HUES6 (cell line): ENCODE results near the gene PCSK5.

Experiments
- H3K27ac ChIP-seq: 2 replicates; pipeline ENCODE4 v1.7.0; 2013; ENCODE audit warnings: low read depth, mild to moderate bottlenecking, low read length, inconsistent platforms
- H3K27me3 ChIP-seq: 2 replicates; pipeline ENCODE4 v1.6.1; 2013; ENCODE audit warnings: low read length; ENCODE audit not compliant: control insufficient read depth, insufficient read depth
- H3K36me3 ChIP-seq: 2 replicates; pipeline ENCODE4 v1.6.1; 2013; ENCODE audit warnings: low read length; ENCODE audit not compliant: control insufficient read depth, insufficient read depth
- H3K4me1 ChIP-seq: 2 replicates; pipeline ENCODE4 v1.6.1; 2013; ENCODE audit warnings: low read length; ENCODE audit not compliant: control insufficient read depth, insufficient read depth
- H3K4me3 ChIP-seq: 2 replicates; pipeline ENCODE4 v1.5.1; 2013; ENCODE audit warnings: low read depth, low read length
- H3K9ac ChIP-seq: one replicate; pipeline ENCODE4 v1.6.1; 2013; ENCODE audit warnings: mild to moderate bottlenecking, low read length
- H3K9me3 ChIP-seq: 2 replicates; pipeline ENCODE4 v1.6.1; 2013; ENCODE audit warnings: low read depth, low read length; ENCODE audit not compliant: control insufficient read depth, insufficient read depth

The PCSK5 gene

DNA sequence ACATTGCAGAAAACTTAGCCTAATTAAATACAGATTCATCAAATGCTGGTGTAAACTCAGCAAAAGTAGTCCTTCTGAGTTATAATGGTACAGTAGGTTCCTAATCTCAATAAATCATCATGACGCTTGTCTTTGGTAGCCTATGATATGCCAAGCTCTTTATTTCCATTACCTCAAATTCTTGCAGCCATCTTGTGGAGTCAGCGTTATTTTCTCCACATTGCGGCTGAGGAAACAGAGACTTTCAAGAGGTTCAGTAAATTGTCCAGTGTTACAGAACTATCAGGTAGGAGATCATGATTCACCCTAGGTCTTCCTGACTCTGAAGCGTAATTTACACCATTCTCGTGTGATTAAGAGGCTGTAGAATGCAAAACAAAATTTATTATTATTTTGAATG lies 237.2 kb downstream of the PCSK5 start:
- H3K36me3 ChIP-seq, result no peaks in the 10 kb centered on the region

GRCh38 chr9:76135902-76136301 lies 245.4 kb downstream of the PCSK5 start:
- Histone ChIP-seq H3K4me3 (no peak overlapping the region), H3K36me3 (no peaks in the 10 kb centered on the region)

More for the DNA sequence above, 237.2 kb downstream of the PCSK5 start:
- Histone ChIP-seq H3K9me3 (no peaks in the 10 kb centered on the region), H3K4me1 (no peaks in the 10 kb centered on the region), H3K27ac (no peak overlapping the region), H3K9ac (no peak overlapping the region), H3K27me3 (no peaks in the 10 kb centered on the region), H3K4me3 (no peak overlapping the region)

GRCh38 chr9:76136986-76137385 lies 246.5 kb downstream of the PCSK5 start:
- Histone ChIP-seq H3K9ac (no peak overlapping the region), H3K9me3 (no peaks in the 10 kb centered on the region), H3K27me3 (no peaks in the 10 kb centered on the region), H3K4me1 (peaks cover 13% of the 10 kb centered on the region), H3K36me3 (no peaks in the 10 kb centered on the region), H3K27ac (no peak overlapping the region), H3K4me3 (no peak overlapping the region)

More at GRCh38 chr9:76135902-76136301, 245.4 kb downstream of the PCSK5 start:
- no peaks in the 10 kb centered on the region for H3K27me3 ChIP-seq
- H3K27ac ChIP-seq, result no peak overlapping the region
- H3K9ac ChIP-seq, result no peak overlapping the region
- H3K9me3 ChIP-seq, result no peaks in the 10 kb centered on the region
- peaks cover 13% of the 10 kb centered on the region for H3K4me1 ChIP-seq

DNA sequence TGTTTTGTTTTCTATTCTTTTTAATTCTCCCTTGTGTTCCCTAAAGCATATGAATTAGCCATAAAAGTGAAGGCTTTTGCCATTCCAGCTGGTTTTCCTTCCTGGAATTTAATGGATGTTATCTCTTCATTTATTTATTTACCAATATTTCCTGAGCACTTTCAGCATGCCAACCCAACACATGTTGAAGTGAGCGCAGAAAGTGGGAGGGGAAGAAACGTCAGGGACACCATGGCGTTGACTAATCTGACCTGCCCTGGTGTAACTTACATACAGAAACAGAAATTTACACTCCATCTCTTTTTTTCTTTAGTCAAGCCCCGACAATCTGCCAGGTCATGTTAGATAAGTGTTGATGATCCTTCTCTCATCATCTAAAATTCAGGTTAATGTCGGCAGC lies 247.5 kb downstream of the PCSK5 start:
- H3K9me3 ChIP-seq, result no peaks in the 10 kb centered on the region
- no peak overlapping the region for H3K27ac ChIP-seq
- H3K9ac ChIP-seq, result no peak overlapping the region
- H3K36me3 ChIP-seq, result no peaks in the 10 kb centered on the region
- H3K4me3 ChIP-seq, result no peak overlapping the region
- H3K27me3 ChIP-seq, result no peaks in the 10 kb centered on the region
- H3K4me1 ChIP-seq, result peaks cover 13% of the 10 kb centered on the region

DNA sequence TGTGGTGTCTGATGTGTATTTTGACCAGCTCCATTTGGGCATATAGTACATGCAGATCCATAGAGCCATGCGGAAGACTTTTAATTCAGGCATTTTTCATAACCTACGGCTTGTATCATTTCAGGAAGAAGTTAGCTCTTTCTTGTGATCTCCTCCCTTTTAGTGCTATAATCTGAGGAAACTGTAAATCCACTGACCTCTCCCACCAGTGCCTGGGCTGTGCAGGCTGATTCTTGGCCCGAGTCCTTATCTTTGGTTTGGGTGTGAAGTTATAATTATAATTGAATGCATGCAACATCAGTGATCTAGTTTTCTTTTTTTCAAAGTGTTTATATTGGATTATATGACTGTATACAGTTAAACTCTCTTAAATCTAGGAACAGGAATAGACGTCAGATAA lies 247.9 kb downstream of the PCSK5 start:
- Histone ChIP-seq H3K27ac (no peak overlapping the region), H3K4me3 (no peak overlapping the region), H3K9ac (no peak overlapping the region), H3K9me3 (no peaks in the 10 kb centered on the region), H3K36me3 (no peaks in the 10 kb centered on the region), H3K27me3 (no peaks in the 10 kb centered on the region), H3K4me1 (peaks cover 13% of the 10 kb centered on the region)

GRCh38 chr9:76143834-76144233 lies 253.4 kb downstream of the PCSK5 start:
- no peak overlapping the region for H3K9ac ChIP-seq
- H3K27me3 ChIP-seq, result no peaks in the 10 kb centered on the region
- no peak overlapping the region for H3K27ac ChIP-seq
- no peaks in the 10 kb centered on the region for H3K4me1 ChIP-seq
- H3K4me3 ChIP-seq, result no peak overlapping the region
- no peaks in the 10 kb centered on the region for H3K36me3 ChIP-seq
- H3K9me3 ChIP-seq, result no peaks in the 10 kb centered on the region

DNA sequence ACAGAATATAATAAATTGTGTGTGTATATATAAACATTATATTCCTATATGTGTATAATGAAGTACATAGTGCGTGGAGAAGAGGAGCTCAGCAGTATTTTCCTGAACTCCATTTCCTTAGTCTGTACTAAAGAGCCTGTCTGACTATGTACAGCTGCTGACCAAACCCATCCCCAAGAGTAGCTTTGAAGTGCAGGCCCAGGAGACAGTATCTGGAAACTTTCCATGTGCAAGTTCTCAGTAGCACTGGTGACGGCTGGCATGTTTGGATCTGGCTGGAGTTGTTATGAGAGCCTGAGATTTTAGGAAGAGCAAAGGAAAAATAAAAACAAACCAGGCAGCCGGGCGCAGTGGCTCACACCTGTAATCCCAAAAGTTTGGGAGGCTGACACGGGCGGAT lies 259.5 kb downstream of the PCSK5 start:
- no peak overlapping the region for H3K4me3 ChIP-seq
- H3K9me3 ChIP-seq, result no peaks in the 10 kb centered on the region
- H3K36me3 ChIP-seq, result no peaks in the 10 kb centered on the region
- no peaks in the 10 kb centered on the region for H3K27me3 ChIP-seq
- H3K4me1 ChIP-seq, result peaks cover 5% of the 10 kb centered on the region; the same call in 1 of the 2 replicates
- H3K27ac ChIP-seq, result no peak overlapping the region
- no peak overlapping the region for H3K9ac ChIP-seq

GRCh38 chr9:76151267-76151666 lies 260.8 kb downstream of the PCSK5 start:
- peaks cover 5% of the 10 kb centered on the region; the same call in 1 of the 2 replicates for H3K4me1 ChIP-seq

DNA sequence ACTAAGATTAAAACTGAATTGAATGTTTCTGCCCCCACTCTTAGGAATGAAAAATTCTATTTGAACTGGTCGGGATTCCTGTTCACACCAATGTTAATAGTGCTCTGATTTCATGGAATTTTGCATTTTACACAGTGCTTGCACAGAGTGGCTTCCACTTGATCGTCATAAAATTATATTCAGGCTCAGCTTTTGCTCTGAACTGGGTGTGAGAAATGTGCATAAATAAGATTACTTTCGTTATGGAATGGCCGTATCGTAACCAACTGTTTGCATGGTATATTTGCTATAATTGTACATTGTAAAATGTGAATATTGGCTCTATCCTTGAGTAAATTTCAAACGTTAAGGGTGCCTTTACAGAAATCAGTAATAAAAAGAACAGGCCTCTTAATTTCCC lies 262.9 kb downstream of the PCSK5 start:
- H3K27ac ChIP-seq, result no peak overlapping the region
- no peak overlapping the region for H3K4me3 ChIP-seq
- no peaks in the 10 kb centered on the region for H3K27me3 ChIP-seq
- H3K9ac ChIP-seq, result no peak overlapping the region
- H3K36me3 ChIP-seq, result no peaks in the 10 kb centered on the region
- H3K9me3 ChIP-seq, result no peaks in the 10 kb centered on the region
- H3K4me1 ChIP-seq, result peaks cover 5% of the 10 kb centered on the region; the same call in 1 of the 2 replicates

More at GRCh38 chr9:76151267-76151666, 260.8 kb downstream of the PCSK5 start:
- Histone ChIP-seq H3K9ac (no peak overlapping the region), H3K27ac (no peak overlapping the region), H3K4me3 (no peak overlapping the region), H3K36me3 (no peaks in the 10 kb centered on the region), H3K27me3 (no peaks in the 10 kb centered on the region), H3K9me3 (no peaks in the 10 kb centered on the region)

DNA sequence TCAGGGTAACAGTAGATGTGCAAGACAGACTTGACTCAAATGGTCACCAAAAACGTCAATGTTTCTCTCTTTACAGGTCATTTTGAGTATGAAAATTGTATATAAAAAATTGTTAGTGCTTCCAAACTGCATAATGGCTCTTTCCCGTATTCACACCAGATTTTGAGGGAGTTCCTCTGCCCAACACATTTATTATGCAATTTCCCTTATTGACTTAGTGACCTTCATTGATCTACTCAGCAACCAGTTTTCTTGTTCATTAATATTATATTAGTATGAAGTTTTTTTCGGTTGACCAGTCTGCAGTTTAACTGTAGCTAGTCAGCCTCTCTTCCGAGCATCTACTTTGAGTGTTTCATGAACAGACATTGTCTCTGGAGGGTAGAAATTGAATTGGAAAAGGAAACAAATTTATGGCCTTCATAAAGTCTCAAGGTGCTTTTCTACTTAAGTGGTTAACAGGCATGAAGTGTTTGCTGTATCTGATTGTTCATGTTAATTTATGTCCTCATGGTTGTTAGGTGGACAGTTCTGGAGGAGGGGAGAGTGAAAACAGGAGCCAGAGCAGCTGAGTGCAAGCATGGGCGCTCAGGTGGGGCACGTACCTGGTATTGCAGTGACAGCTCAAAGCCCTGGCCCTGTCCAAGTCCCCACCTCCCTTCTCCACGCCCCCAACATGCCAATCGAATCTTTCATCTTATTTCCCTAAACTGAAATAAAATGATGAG lies 263.6 kb downstream of the PCSK5 start:
- peaks cover 2% of the 10 kb centered on the region; the same call in 1 of the 2 replicates for H3K36me3 ChIP-seq
- H3K9ac ChIP-seq, result no peak overlapping the region
- H3K4me3 ChIP-seq, result no peak overlapping the region
- no peaks in the 10 kb centered on the region for H3K27me3 ChIP-seq
- no peaks in the 10 kb centered on the region for H3K9me3 ChIP-seq
- peaks cover 12% of the 10 kb centered on the region for H3K4me1 ChIP-seq
- H3K27ac ChIP-seq, result no peak overlapping the region

DNA sequence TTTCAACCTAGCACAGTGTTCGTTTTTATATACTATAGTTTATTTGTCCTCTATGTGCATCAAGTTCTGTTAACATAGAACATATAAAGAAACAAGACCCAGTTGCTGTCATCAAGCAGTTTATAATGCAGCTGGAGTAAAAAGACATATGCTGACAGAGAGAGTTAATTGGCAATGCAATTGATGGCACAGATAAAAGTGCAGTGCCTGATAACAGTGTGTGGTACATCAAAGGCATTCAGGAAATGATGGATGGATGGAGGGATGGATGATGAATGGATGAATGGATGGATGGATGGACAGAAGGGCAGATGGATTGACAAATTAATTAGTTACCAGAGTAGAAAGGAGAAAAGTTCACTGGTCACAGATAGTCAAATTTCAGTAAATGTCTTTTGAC lies 264.9 kb downstream of the PCSK5 start:
- H3K27me3 ChIP-seq, result no peaks in the 10 kb centered on the region
- H3K9me3 ChIP-seq, result no peaks in the 10 kb centered on the region
- no peak overlapping the region for H3K27ac ChIP-seq
- no peak overlapping the region for H3K9ac ChIP-seq
- H3K36me3 ChIP-seq, result peaks cover 2% of the 10 kb centered on the region; the same call in 1 of the 2 replicates
- H3K4me1 ChIP-seq, result peaks cover 13% of the 10 kb centered on the region
- no peak overlapping the region for H3K4me3 ChIP-seq
